ENCODE measurements around the gene RING1. TPM values are rescaled to one million over a fixed set of nuclear protein-coding genes. Genes with fewer than 3 reads are reported as not detected.

The RING1 gene
- total and polyA plus RNA-seq, 10 of the 15 experiments (the other 5 are each of a cell fraction or from before 2014, with no cell fraction given), result 2.0 to 27.2 (median 15.8) TPM

DNA sequence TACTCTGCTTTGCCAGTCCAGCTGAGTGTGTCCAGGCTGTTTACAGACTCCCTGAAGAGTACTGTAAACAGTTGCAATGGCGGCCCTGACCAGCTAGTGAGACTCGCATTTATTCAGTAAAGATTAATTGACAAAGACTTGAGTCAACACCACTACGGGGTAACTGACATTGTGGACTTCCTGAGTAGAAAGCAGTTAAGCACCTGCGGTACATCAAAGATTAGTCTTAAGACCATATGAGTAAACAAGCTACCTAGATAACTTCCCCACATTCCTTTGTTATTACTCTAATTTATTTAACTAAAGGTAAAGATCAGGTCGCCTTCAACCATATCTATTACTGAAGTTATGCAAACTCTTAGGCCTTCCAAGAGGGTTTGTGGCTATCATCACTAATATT lies 50.7 kb downstream of the RING1 start:
- H4K20me1 ChIP-seq (ENCODE audit: control insufficient read depth, insufficient read depth), result no peaks in the 10 kb centered on the region
- no peak overlapping the region for H3K4me2 ChIP-seq (ENCODE audit: control insufficient read depth, insufficient read depth)
- DNase-seq (ENCODE audit: low read depth, low spot score) (no peak), FAIRE-seq (no peak), ATAC-seq (no peak)
- intact Hi-C loops (cut with micrococcal nuclease; ENCODE audit: unreplicated experiment), result no loop called here
- no peak overlapping the region for H3K4me3 ChIP-seq
- WGBS (ENCODE audit: insufficient coverage, insufficient replicate concordance, low lambda C conversion rate, missing lambda C conversion rate), result 85% methylated on average over 5 of the region's 5 CpGs
- CTCF ChIA-PET, result interaction anchor here (4.4 kb wide), 1 partner anchor 10 kb away, joined by 15 read pairs; no protein-coding TSS in a partner anchor
- H3K27ac ChIP-seq (ENCODE audit: control insufficient read depth, insufficient read depth), result no peak overlapping the region
- RAD21 ChIA-PET (ENCODE audit: unreplicated experiment), result no interaction called here
- SMC1A ChIA-PET (ENCODE audit: uncharacterized antibody, unreplicated experiment), result interaction anchor here (2.1 kb wide), 1 partner anchor 12 kb away, joined by 6 read pairs; the partner anchor contains the start of genes RPS18 and VPS52
- BruUV-seq (replicated peaks), result no TSS peak
- no peaks in the 10 kb centered on the region for H3K27me3 ChIP-seq (replicated peaks in 1 of 2; ENCODE audit: control insufficient read depth in 2 of 2, insufficient read depth in 2 of 2, low read length in 1 of 2)
- in situ Hi-C loops (cut with MboI), result no loop called here
- peaks cover 5 to 14% of the 10 kb centered on the region in 2 experiments for H3K36me3 ChIP-seq (ENCODE audit: control insufficient read depth in 2 of 2, insufficient read depth in 2 of 2, low read length in 1 of 2)
- no peaks in the 10 kb centered on the region for H3K4me1 ChIP-seq (ENCODE audit: control insufficient read depth, insufficient read depth, low read length)
- no peaks in the 10 kb centered on the region for H3K79me2 ChIP-seq (ENCODE audit: control insufficient read depth, insufficient read depth, low read length)
- H3K9me3 ChIP-seq (replicated peaks; ENCODE audit: control insufficient read depth, insufficient read depth, low read length), result no peaks in the 10 kb centered on the region
- H2AFZ ChIP-seq (ENCODE audit: control insufficient read depth, low read depth, low read length), result no peak overlapping the region
- POLR2A ChIA-PET, result interaction anchor here (0.6 to 1.0 kb wide), 2 partner anchors 12 to 168 kb away, joined by 4 to 8 read pairs; partner anchors contain the start of genes RPS18 and VPS52
- H3K9ac ChIP-seq (ENCODE audit: control insufficient read depth, insufficient read depth, low read length), result no peak overlapping the region
- TF ChIP-seq CREB1 (IDR thresholded peaks at IDR 0.05; ENCODE audit: low read depth) (no peak), CHD4 (IDR thresholded peaks at IDR 0.05) (no peak), SMAD5 (IDR thresholded peaks at IDR 0.05; ENCODE audit: low read depth) (no peak), JUND (IDR thresholded peaks at IDR 0.05; ENCODE audit: low read depth, low read length) (no peak), NFYA (IDR thresholded peaks at IDR 0.05; ENCODE audit: borderline replicate concordance, low read depth, low read length) (no peak), FOS (IDR thresholded peaks at IDR 0.05; ENCODE audit: borderline replicate concordance, extremely low read depth, insufficient read length) (no peak), CREM (IDR thresholded peaks at IDR 0.05; ENCODE audit: low read depth) (no peak), RB1 (IDR thresholded peaks at IDR 0.05; ENCODE audit: borderline replicate concordance) (no peak), ZZZ3 (IDR thresholded peaks at IDR 0.05; ENCODE audit: control insufficient read depth, insufficient read length, low read depth) (no peak), SMARCA5 (IDR thresholded peaks at IDR 0.05) (no peak), ESRRA (IDR thresholded peaks at IDR 0.05; ENCODE audit: low read length) (no peak), YY1 (IDR thresholded peaks at IDR 0.05; ENCODE audit: low read depth, low read length) (no peak), FOXK2 (IDR thresholded peaks at IDR 0.05) (no peak)
- TF ChIP-seq, protein P1, sequence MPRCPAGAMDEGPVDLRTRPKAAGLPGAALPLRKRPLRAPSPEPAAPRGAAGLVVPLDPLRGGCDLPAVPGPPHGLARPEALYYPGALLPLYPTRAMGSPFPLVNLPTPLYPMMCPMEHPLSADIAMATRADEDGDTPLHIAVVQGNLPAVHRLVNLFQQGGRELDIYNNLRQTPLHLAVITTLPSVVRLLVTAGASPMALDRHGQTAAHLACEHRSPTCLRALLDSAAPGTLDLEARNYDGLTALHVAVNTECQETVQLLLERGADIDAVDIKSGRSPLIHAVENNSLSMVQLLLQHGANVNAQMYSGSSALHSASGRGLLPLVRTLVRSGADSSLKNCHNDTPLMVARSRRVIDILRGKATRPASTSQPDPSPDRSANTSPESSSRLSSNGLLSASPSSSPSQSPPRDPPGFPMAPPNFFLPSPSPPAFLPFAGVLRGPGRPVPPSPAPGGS (IDR thresholded peaks at IDR 0.05; ENCODE audit: borderline replicate concordance, insufficient read depth, low read depth, low read length, poor library complexity, severe bottlenecking), result no peak
- TF ChIP-seq, protein P2, sequence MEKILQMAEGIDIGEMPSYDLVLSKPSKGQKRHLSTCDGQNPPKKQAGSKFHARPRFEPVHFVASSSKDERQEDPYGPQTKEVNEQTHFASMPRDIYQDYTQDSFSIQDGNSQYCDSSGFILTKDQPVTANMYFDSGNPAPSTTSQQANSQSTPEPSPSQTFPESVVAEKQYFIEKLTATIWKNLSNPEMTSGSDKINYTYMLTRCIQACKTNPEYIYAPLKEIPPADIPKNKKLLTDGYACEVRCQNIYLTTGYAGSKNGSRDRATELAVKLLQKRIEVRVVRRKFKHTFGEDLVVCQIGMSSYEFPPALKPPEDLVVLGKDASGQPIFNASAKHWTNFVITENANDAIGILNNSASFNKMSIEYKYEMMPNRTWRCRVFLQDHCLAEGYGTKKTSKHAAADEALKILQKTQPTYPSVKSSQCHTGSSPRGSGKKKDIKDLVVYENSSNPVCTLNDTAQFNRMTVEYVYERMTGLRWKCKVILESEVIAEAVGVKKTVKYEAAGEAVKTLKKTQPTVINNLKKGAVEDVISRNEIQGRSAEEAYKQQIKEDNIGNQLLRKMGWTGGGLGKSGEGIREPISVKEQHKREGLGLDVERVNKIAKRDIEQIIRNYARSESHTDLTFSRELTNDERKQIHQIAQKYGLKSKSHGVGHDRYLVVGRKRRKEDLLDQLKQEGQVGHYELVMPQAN (conservative IDR thresholded peaks at IDR 0.05), result no peak
- TF ChIP-seq, protein P3, sequence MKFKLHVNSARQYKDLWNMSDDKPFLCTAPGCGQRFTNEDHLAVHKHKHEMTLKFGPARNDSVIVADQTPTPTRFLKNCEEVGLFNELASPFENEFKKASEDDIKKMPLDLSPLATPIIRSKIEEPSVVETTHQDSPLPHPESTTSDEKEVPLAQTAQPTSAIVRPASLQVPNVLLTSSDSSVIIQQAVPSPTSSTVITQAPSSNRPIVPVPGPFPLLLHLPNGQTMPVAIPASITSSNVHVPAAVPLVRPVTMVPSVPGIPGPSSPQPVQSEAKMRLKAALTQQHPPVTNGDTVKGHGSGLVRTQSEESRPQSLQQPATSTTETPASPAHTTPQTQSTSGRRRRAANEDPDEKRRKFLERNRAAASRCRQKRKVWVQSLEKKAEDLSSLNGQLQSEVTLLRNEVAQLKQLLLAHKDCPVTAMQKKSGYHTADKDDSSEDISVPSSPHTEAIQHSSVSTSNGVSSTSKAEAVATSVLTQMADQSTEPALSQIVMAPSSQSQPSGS (IDR thresholded peaks at IDR 0.05; ENCODE audit: low read length), result no peak
- TF ChIP-seq, protein P4, sequence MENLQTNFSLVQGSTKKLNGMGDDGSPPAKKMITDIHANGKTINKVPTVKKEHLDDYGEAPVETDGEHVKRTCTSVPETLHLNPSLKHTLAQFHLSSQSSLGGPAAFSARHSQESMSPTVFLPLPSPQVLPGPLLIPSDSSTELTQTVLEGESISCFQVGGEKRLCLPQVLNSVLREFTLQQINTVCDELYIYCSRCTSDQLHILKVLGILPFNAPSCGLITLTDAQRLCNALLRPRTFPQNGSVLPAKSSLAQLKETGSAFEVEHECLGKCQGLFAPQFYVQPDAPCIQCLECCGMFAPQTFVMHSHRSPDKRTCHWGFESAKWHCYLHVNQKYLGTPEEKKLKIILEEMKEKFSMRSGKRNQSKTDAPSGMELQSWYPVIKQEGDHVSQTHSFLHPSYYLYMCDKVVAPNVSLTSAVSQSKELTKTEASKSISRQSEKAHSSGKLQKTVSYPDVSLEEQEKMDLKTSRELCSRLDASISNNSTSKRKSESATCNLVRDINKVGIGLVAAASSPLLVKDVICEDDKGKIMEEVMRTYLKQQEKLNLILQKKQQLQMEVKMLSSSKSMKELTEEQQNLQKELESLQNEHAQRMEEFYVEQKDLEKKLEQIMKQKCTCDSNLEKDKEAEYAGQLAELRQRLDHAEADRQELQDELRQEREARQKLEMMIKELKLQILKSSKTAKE (IDR thresholded peaks at IDR 0.05; ENCODE audit: low read depth, poor library complexity, severe bottlenecking), result no peak
